BE2C (cell line): ENCODE results near the gene ITPRID2.

ENCODE experiments used
- DNase-seq: peaks from one replicate; pipeline ENCODE4 v3.0.0-alpha.2; 2020
- H3K27me3 ChIP-seq: fragments of 250-450 bp; sonication (Bioruptor Pico); 2 replicates; pipeline ENCODE4 v1.5.1; 2020; ENCODE audit warnings: mild to moderate bottlenecking
- H3K36me3 ChIP-seq: fragments of 250-450 bp; sonication (Bioruptor Pico); 2 replicates; pipeline ENCODE4 v1.5.1; 2020; ENCODE audit warnings: mild to moderate bottlenecking
- H3K4me1 ChIP-seq: fragments of 250-450 bp; sonication (Bioruptor Pico); 2 replicates; pipeline ENCODE4 v1.5.1; 2020
- H3K4me3 ChIP-seq: 2 replicates; pipeline ENCODE4 v1.5.1; 2011; ENCODE audit warnings: low read depth, low read length
- H3K9me3 ChIP-seq: fragments of 250-450 bp; sonication (Bioruptor Pico); 2 replicates; pipeline ENCODE4 v1.5.1; 2020
- TF ChIP-seq, protein P1 (sequence below): IDR thresholded peaks from 2 replicates; pipeline ENCODE4 v1.5.1; 2012; ENCODE audit warnings: mild to moderate bottlenecking, low read depth, low read length

ITPRID2 gene

DNA sequence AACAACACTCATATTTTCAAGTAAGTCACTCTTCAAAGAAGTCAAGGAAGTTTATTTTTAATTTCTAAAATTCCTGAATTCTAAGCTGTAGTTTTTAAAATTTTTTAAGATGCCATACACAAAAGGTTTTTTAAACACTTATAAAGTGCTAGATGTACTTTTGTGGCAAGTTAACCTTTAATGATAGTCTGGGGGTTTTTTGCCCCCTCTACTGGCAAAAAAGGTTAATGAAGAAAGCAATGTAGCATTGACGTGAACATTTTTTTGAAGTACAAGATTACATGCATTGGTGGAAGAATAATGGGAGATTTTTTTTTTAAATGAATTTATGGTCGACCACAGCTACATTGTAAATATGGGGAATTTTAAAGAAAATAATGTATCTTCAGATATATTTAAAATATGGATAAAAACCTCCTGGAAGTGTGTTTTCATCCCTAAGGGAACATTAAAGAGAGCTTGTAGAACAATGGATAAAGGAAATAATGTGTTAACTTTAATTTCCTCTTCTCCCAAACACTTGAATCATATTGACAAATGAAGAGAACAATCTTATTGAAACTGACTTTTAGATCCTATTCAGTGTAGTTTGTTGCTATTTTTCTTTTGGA lies 12.6 kb downstream of the ITPRID2 start:
- Histone ChIP-seq H3K4me3 (no peak overlapping the region), H3K9me3 (no peaks in the 10 kb centered on the region), H3K27me3 (no peaks in the 10 kb centered on the region), H3K4me1 (no peaks in the 10 kb centered on the region), H3K36me3 (no peaks in the 10 kb centered on the region; the same call in 1 of the 2 replicates)
- TF ChIP-seq, protein P1, sequence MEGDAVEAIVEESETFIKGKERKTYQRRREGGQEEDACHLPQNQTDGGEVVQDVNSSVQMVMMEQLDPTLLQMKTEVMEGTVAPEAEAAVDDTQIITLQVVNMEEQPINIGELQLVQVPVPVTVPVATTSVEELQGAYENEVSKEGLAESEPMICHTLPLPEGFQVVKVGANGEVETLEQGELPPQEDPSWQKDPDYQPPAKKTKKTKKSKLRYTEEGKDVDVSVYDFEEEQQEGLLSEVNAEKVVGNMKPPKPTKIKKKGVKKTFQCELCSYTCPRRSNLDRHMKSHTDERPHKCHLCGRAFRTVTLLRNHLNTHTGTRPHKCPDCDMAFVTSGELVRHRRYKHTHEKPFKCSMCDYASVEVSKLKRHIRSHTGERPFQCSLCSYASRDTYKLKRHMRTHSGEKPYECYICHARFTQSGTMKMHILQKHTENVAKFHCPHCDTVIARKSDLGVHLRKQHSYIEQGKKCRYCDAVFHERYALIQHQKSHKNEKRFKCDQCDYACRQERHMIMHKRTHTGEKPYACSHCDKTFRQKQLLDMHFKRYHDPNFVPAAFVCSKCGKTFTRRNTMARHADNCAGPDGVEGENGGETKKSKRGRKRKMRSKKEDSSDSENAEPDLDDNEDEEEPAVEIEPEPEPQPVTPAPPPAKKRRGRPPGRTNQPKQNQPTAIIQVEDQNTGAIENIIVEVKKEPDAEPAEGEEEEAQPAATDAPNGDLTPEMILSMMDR: peak; percentile 53
- DNase-seq: no peak

GRCh38 chr2:181907057-181907456 lies 15.5 kb downstream of the ITPRID2 start:
- Histone ChIP-seq H3K4me1 (no peaks in the 10 kb centered on the region), H3K27me3 (no peaks in the 10 kb centered on the region), H3K36me3 (no peaks in the 10 kb centered on the region; the same call in 1 of the 2 replicates), H3K4me3 (no peak overlapping the region), H3K9me3 (no peaks in the 10 kb centered on the region)
- TF ChIP-seq, protein P1: no peak
- no peak for DNase-seq

- Histone ChIP-seq H3K4me1 (no peaks in the 10 kb centered on the region), H3K9me3 (no peaks in the 10 kb centered on the region), H3K36me3 (no peaks in the 10 kb centered on the region), H3K4me3 (no peak overlapping the region), H3K27me3 (no peaks in the 10 kb centered on the region)
- TF ChIP-seq, protein P1: no peak
- no peak for DNase-seq
These were observed 16.1 kb downstream of the ITPRID2 start for GRCh38 chr2:181907635-181908034.

- H3K27me3 ChIP-seq: no peaks in the 10 kb centered on the region
- H3K36me3 ChIP-seq: no peaks in the 10 kb centered on the region
- H3K4me3 ChIP-seq: no peak overlapping the region
- no peak for DNase-seq
- no peaks in the 10 kb centered on the region for H3K4me1 ChIP-seq
- no peaks in the 10 kb centered on the region for H3K9me3 ChIP-seq
- TF ChIP-seq, protein P1: no peak
These were observed 18.7 kb downstream of the ITPRID2 start for GRCh38 chr2:181910028-181910831.

- no peaks in the 10 kb centered on the region for H3K27me3 ChIP-seq
- H3K4me3 ChIP-seq: no peak overlapping the region
- TF ChIP-seq, protein P1: no peak
- H3K9me3 ChIP-seq: no peaks in the 10 kb centered on the region
- no peaks in the 10 kb centered on the region for H3K36me3 ChIP-seq
- no peaks in the 10 kb centered on the region for H3K4me1 ChIP-seq
- DNase-seq: no peak
These were observed 20.3 kb downstream of the ITPRID2 start for GRCh38 chr2:181911830-181912229.

DNA sequence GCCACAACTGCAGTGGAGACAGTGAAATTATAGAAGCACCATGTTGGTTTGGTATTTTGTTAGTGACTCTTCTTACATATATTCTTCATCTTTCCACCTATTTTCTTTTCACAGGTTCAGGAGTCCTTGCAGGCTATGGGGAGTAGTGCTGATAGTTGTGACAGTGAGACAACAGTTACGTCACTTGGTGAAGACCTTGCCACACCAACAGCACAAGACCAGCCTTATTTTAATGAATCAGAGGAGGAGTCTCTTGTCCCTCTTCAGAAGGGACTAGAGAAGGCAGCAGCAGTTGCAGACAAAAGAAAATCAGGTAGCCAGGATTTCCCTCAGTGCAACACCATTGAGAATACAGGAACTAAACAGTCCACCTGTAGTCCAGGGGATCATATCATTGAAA lies 23.6 kb downstream of the ITPRID2 start:
- Histone ChIP-seq H3K4me3 (no peak overlapping the region), H3K9me3 (no peaks in the 10 kb centered on the region), H3K27me3 (no peaks in the 10 kb centered on the region), H3K4me1 (no peaks in the 10 kb centered on the region), H3K36me3 (no peaks in the 10 kb centered on the region)
- no peak for DNase-seq
- TF ChIP-seq, protein P1: no peak
